IMR-90 (cell line): ENCODE measurements around the gene C10orf90. TPM values are rescaled to one million over a fixed set of nuclear protein-coding genes. Genes with fewer than 3 reads are reported as not detected.

Experiments
- ATAC-seq: fragments of 200-7000 bp; cut with Tn5 transposase; 2 replicates; pipeline ENCODE4 v1.9.1; 2020; ENCODE audit warnings: low read depth, mild to moderate bottlenecking, moderate library complexity
- BruUV-seq: library from RNA; stranded (reverse); fragments of 400-500 nt; replicated peaks from 2 replicates; lab custom pipeline; 2021; lab: Mats Ljungman, UMichigan
- CTCF ChIA-PET: fragments of 300-600 bp; formaldehyde crosslinking; extraction: SDS; loops from one replicate; lab custom pipeline; 2021; ENCODE audit warnings: antibody characterized with exemption; lab: Yijun Ruan, JAX
- POLR2A ChIA-PET: fragments of 300-600 bp; sonication (Branson Sonifier 250); formaldehyde crosslinking; loops from one replicate; lab custom pipeline; 2022; ENCODE audit warnings: antibody characterized with exemption; ENCODE audit not compliant: unreplicated experiment; lab: Charles Lee
- DNase-seq: peaks from one replicate; pipeline ENCODE4 v3.0.0; 2013
- H2AFZ ChIP-seq: replicated peaks from 2 replicates; pipeline ENCODE3; 2013; ENCODE audit warnings: low read length, mild to moderate bottlenecking; ENCODE audit not compliant: poor library complexity
- H2AK5ac ChIP-seq: 2 replicates; pipeline ENCODE4 v1.6.1; 2013; ENCODE audit warnings: low read depth, low read length, inconsistent platforms
- H2AK9ac ChIP-seq: replicated peaks from 2 replicates; pipeline ENCODE3; 2013; ENCODE audit warnings: mild to moderate bottlenecking, low read depth, low read length, moderate library complexity; ENCODE audit not compliant: poor library complexity
- H2BK120ac ChIP-seq: 2 replicates; pipeline ENCODE4 v1.6.1; 2013; ENCODE audit warnings: low read depth, low read length, inconsistent platforms
- H2BK15ac ChIP-seq: 3 replicates; pipeline ENCODE4 v1.6.1; 2013; ENCODE audit warnings: low read depth, low read length, inconsistent platforms
- H2BK20ac ChIP-seq: 2 replicates; pipeline ENCODE4 v1.6.1; 2013; ENCODE audit warnings: low read depth, mild to moderate bottlenecking, inconsistent platforms, low read length, moderate library complexity
- H2BK5ac ChIP-seq: 2 replicates; pipeline ENCODE4 v1.6.1; 2013; ENCODE audit warnings: mild to moderate bottlenecking, low read depth, low read length, inconsistent platforms; ENCODE audit not compliant: poor library complexity, severe bottlenecking
- H3K14ac ChIP-seq: replicated peaks from 2 replicates; pipeline ENCODE4 v1.6.1; 2013; ENCODE audit warnings: low read depth, low read length, inconsistent platforms
- H3K18ac ChIP-seq: 2 replicates; pipeline ENCODE4 v1.6.1; 2013; ENCODE audit warnings: low read depth, low read length, control low read depth
- H3K23ac ChIP-seq: 2 replicates; pipeline ENCODE4 v1.6.1; 2013; ENCODE audit warnings: low read depth, low read length, inconsistent platforms
- H3K27ac ChIP-seq: 2 replicates; pipeline ENCODE4 v1.5.1; 2013; ENCODE audit warnings: mild to moderate bottlenecking, control low read depth, low read length; ENCODE audit not compliant: insufficient read depth
- H3K27me3 ChIP-seq: 2 replicates; pipeline ENCODE4 v1.6.1; 2013; ENCODE audit warnings: low read length; ENCODE audit not compliant: control insufficient read depth, insufficient read depth
- H3K36me3 ChIP-seq: 2 replicates; pipeline ENCODE4 v1.6.1; 2013; ENCODE audit warnings: low read length, mixed read lengths; ENCODE audit not compliant: control insufficient read depth, insufficient read depth
- H3K4ac ChIP-seq: 2 replicates; pipeline ENCODE4 v1.6.1; 2013; ENCODE audit warnings: low read depth, low read length, inconsistent platforms
- H3K4me1 ChIP-seq: 2 replicates; pipeline ENCODE4 v1.6.1; 2013; ENCODE audit warnings: low read length, mixed read lengths; ENCODE audit not compliant: control insufficient read depth, insufficient read depth
- H3K4me2 ChIP-seq: 2 replicates; pipeline ENCODE4 v1.6.1; 2013; ENCODE audit warnings: low read depth, mild to moderate bottlenecking, control low read depth, low read length, moderate library complexity
- H3K4me3 ChIP-seq: 2 replicates; pipeline ENCODE4 v1.5.1; 2013; ENCODE audit warnings: low read depth, mild to moderate bottlenecking, control low read depth, low read length, moderate library complexity; ENCODE audit not compliant: insufficient read depth
- H3K56ac ChIP-seq: 2 replicates; pipeline ENCODE4 v1.6.1; 2013; ENCODE audit warnings: low read length, inconsistent platforms; ENCODE audit not compliant: insufficient read depth; ENCODE audit errors: extremely low read depth
- H3K79me1 ChIP-seq, 2 experiments: 2 replicates each; pipeline ENCODE4 v1.6.1; 2013; ENCODE audit warnings: low read length in 2 of 2, inconsistent platforms in 1 of 2, low read depth in 1 of 2
- H3K9ac ChIP-seq: 2 replicates; pipeline ENCODE4 v1.6.1; 2013; ENCODE audit warnings: low read depth, low read length, control low read depth
- H3K9me1 ChIP-seq: 2 replicates; pipeline ENCODE4 v1.6.1; 2013; ENCODE audit warnings: low read length, inconsistent platforms; ENCODE audit not compliant: insufficient read depth
- H3K9me3 ChIP-seq: 2 replicates; pipeline ENCODE4 v1.6.1; 2013; ENCODE audit warnings: low read length; ENCODE audit not compliant: control insufficient read depth, insufficient read depth
- H4K20me1 ChIP-seq: 2 replicates; pipeline ENCODE4 v1.6.1; 2013; ENCODE audit warnings: low read length, inconsistent platforms; ENCODE audit not compliant: insufficient read depth
- H4K5ac ChIP-seq: 2 replicates; pipeline ENCODE4 v1.6.1; 2013; ENCODE audit warnings: mild to moderate bottlenecking, low read depth, low read length, control low read depth
- H4K8ac ChIP-seq, 2 experiments: 2 replicates each; pipeline ENCODE4 v1.6.1; 2013; ENCODE audit warnings: low read depth in 2 of 2, low read length in 2 of 2, control low read depth in 1 of 2, inconsistent platforms in 1 of 2
- H4K91ac ChIP-seq: 2 replicates; pipeline ENCODE4 v1.6.1; 2013; ENCODE audit warnings: low read depth, low read length, inconsistent platforms; ENCODE audit not compliant: insufficient read depth
- BHLHE40 ChIP-seq: fragments of 150-350 bp; IDR thresholded peaks from 2 replicates; pipeline ENCODE4 v1.6.1; 2016; ENCODE audit warnings: mild to moderate bottlenecking, low read depth, low read length
- CEBPB ChIP-seq: IDR thresholded peaks from 2 replicates; pipeline ENCODE4 v1.6.1; 2012; ENCODE audit warnings: low read depth, low read length, improper control_type of control experiment
- CHD1 ChIP-seq: IDR thresholded peaks from 2 replicates; pipeline ENCODE4 v1.6.1; 2012; ENCODE audit warnings: low read depth, low read length, improper control_type of control experiment
- FOS ChIP-seq: fragments of 150-350 bp; IDR thresholded peaks from 2 replicates; pipeline ENCODE4 v1.6.1; 2016; ENCODE audit warnings: low read depth, low read length
- MAFK ChIP-seq: IDR thresholded peaks from 2 replicates; pipeline ENCODE4 v1.6.1; 2012; ENCODE audit warnings: low read depth, low read length, improper control_type of control experiment
- MAZ ChIP-seq: IDR thresholded peaks from 2 replicates; pipeline ENCODE4 v1.6.1; 2012; ENCODE audit warnings: low read depth, mild to moderate bottlenecking, low read length, improper control_type of control experiment, moderate library complexity, borderline replicate concordance
- MXI1 ChIP-seq: IDR thresholded peaks from 2 replicates; pipeline ENCODE4 v1.6.1; 2012; ENCODE audit warnings: low read depth, mild to moderate bottlenecking, low read length, moderate library complexity, borderline replicate concordance
- NFE2L2 ChIP-seq: fragments of 150-350 bp; IDR thresholded peaks from 2 replicates; pipeline ENCODE4 v1.6.1; 2016; ENCODE audit warnings: low read depth, mild to moderate bottlenecking, low read length
- POLR2A ChIP-seq: IDR thresholded peaks from 2 replicates; pipeline ENCODE4 v1.6.1; 2012; ENCODE audit warnings: mild to moderate bottlenecking, low read depth, low read length
- RAD21 ChIP-seq: IDR thresholded peaks from 2 replicates; pipeline ENCODE4 v1.6.1; 2012; ENCODE audit warnings: low read length, improper control_type of control experiment
- RCOR1 ChIP-seq: IDR thresholded peaks from 2 replicates; pipeline ENCODE4 v1.6.1; 2012; ENCODE audit warnings: mild to moderate bottlenecking, low read length, improper control_type of control experiment; ENCODE audit not compliant: insufficient replicate concordance
- RFX5 ChIP-seq: IDR thresholded peaks from 2 replicates; pipeline ENCODE4 v1.8.0; 2012; ENCODE audit warnings: low read depth, mild to moderate bottlenecking, low read length, moderate library complexity
- SMC3 ChIP-seq: fragments of 150-350 bp; IDR thresholded peaks from 2 replicates; pipeline ENCODE4 v1.6.1; 2016; ENCODE audit warnings: low read depth, mild to moderate bottlenecking, antibody characterized with exemption, low read length, moderate library complexity
- WGBS, 2 experiments: methylation state at CpG; one replicate each; pipeline versions ENCODE4 v1.1.5 to v1.1.7; 2013; ENCODE audit warnings: missing lambda C conversion rate in 2 of 2; ENCODE audit not compliant: insufficient read length in 1 of 2; ENCODE audit errors: extremely low coverage in 2 of 2; 5-methylcytosine and 5-hydroxymethylcytosine counted together
- dilution Hi-C: fragments of 300-500 bp; cut with HindIII; formaldehyde crosslinking; loops from one replicate; pipeline ENCODE4 v1.14.3; 2018; ENCODE audit warnings: low sequenced_read_pairs; ENCODE audit not compliant: unreplicated experiment
- in situ Hi-C: fragments of 300-500 bp; cut with MboI; formaldehyde crosslinking; loops from 3 replicates; pipeline ENCODE4 v1.14.3; 2019; ENCODE audit warnings: low sequenced_read_pairs, inconsistent platforms, mixed read lengths
- intact Hi-C: fragments of 100-400 bp; cut with micrococcal nuclease; formaldehyde crosslinking; loops from 2 replicates; pipeline ENCODE4 v1.10.0; 2022
- polyA plus RNA-seq, 3 experiments: library from polyadenylated mRNA; depleted of rRNA; stranded (reverse); fragments of >200 nt; gene quantifications; 2 replicates each; pipeline ENCODE4 v1.2.3, GENCODE V29; 2012; ENCODE audit warnings: low replicate concordance in 1 of 3
- total RNA-seq: library from RNA; depleted of rRNA; stranded (reverse); fragments of >200 nt; gene quantifications from 2 replicates; pipeline ENCODE4 v1.2.3, GENCODE V29; 2012
- TF ChIP-seq, protein P1 (sequence below): fragments of 150-350 bp; IDR thresholded peaks from 2 replicates; pipeline ENCODE4 v1.6.1; 2017; ENCODE audit warnings: mild to moderate bottlenecking, antibody characterized with exemption, low read length, low read depth
- TF ChIP-seq, protein P2 (sequence below): conservative IDR thresholded peaks from 2 replicates; pipeline ENCODE4 v1.5.1; 2012; ENCODE audit warnings: mild to moderate bottlenecking, low read depth, low read length, improper control_type of control experiment
- TF ChIP-seq, protein P3 (sequence below): fragments of 150-350 bp; IDR thresholded peaks from 2 replicates; pipeline ENCODE4 v1.6.1; 2016; ENCODE audit warnings: low read depth, mild to moderate bottlenecking, low read length, moderate library complexity, borderline replicate concordance

C10orf90 gene
- total and polyA plus RNA-seq, 2 of the 4 experiments (the other 2 are of a cell fraction) = 0.05 to 0.18 TPM

DNA sequence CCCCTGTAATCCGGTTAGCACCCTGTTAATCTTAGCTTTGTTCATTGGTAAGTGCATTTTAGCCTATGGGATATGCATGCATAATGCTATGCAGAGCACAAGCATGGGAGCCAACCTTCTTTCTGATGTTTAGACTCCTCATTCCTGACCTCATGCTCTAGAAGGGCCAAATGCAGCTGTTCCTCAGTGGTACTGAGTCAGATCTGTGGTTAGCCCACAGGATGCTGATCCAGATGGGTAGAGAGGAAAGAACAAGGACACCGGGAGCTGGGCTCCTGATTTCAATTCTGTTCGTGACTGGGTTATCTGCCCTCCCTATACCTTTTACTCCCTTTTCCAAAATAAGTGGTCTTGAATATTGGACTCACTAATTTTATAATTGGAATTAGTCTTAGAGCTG, 31.7 kb upstream of the C10orf90 start:
- no peak overlapping the region for H3K18ac ChIP-seq
- dilution Hi-C loops = no loop called here
- no peak overlapping the region for H3K14ac ChIP-seq
- WGBS, 2 experiments = no CpG with 5 or more reads among the region's 3 CpGs
- H3K9me1 ChIP-seq = no peaks in the 10 kb centered on the region
- no peak overlapping the region for H3K4ac ChIP-seq
- H2BK20ac ChIP-seq = no peak overlapping the region
- H3K27ac ChIP-seq = no peak overlapping the region
- no peak overlapping the region for H2BK5ac ChIP-seq
- no peak overlapping the region for H4K5ac ChIP-seq
- no peak overlapping the region for H2AK5ac ChIP-seq
- intact Hi-C loops = no loop called here
- no peak overlapping the region for H3K56ac ChIP-seq
- ATAC-seq = no peak
- no peaks in the 10 kb centered on the region for H4K20me1 ChIP-seq
- peak; percentile 2 for DNase-seq
- no peaks in the 10 kb centered on the region for H3K27me3 ChIP-seq
- H3K4me1 ChIP-seq = no peaks in the 10 kb centered on the region
- no peak overlapping the region for H3K4me3 ChIP-seq
- no peak overlapping the region for H2BK15ac ChIP-seq
- H3K9ac ChIP-seq = no peak overlapping the region
- no peaks in the 10 kb centered on the region for H3K36me3 ChIP-seq
- POLR2A ChIA-PET = no interaction called here
- H2AFZ ChIP-seq = no peak overlapping the region
- no peak overlapping the region for H2BK120ac ChIP-seq
- no peak overlapping the region for H3K4me2 ChIP-seq
- in situ Hi-C loops = no loop called here
- no peaks in the 10 kb centered on the region for H3K79me1 ChIP-seq
- CTCF ChIA-PET = no interaction called here
- no peaks in the 10 kb centered on the region; the same call in 1 of the 2 replicates for H3K9me3 ChIP-seq
- H4K91ac ChIP-seq = no peak overlapping the region
- H3K23ac ChIP-seq = no peak overlapping the region
- H2AK9ac ChIP-seq = no peak overlapping the region
- no peak overlapping the region for H4K8ac ChIP-seq
- BruUV-seq = no TSS peak
- TF ChIP-seq FOS (no peak), MAFK (no peak), MAZ (no peak), SMC3 (no peak), RFX5 (no peak), POLR2A (no peak), RAD21 (no peak), CEBPB (no peak), BHLHE40 (no peak), MXI1 (no peak), CHD1 (no peak), NFE2L2 (no peak), RCOR1 (no peak)
- TF ChIP-seq, protein P1, sequence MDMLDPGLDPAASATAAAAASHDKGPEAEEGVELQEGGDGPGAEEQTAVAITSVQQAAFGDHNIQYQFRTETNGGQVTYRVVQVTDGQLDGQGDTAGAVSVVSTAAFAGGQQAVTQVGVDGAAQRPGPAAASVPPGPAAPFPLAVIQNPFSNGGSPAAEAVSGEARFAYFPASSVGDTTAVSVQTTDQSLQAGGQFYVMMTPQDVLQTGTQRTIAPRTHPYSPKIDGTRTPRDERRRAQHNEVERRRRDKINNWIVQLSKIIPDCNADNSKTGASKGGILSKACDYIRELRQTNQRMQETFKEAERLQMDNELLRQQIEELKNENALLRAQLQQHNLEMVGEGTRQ = no peak
- TF ChIP-seq, protein P2, sequence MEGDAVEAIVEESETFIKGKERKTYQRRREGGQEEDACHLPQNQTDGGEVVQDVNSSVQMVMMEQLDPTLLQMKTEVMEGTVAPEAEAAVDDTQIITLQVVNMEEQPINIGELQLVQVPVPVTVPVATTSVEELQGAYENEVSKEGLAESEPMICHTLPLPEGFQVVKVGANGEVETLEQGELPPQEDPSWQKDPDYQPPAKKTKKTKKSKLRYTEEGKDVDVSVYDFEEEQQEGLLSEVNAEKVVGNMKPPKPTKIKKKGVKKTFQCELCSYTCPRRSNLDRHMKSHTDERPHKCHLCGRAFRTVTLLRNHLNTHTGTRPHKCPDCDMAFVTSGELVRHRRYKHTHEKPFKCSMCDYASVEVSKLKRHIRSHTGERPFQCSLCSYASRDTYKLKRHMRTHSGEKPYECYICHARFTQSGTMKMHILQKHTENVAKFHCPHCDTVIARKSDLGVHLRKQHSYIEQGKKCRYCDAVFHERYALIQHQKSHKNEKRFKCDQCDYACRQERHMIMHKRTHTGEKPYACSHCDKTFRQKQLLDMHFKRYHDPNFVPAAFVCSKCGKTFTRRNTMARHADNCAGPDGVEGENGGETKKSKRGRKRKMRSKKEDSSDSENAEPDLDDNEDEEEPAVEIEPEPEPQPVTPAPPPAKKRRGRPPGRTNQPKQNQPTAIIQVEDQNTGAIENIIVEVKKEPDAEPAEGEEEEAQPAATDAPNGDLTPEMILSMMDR = no peak
- TF ChIP-seq, protein P3, sequence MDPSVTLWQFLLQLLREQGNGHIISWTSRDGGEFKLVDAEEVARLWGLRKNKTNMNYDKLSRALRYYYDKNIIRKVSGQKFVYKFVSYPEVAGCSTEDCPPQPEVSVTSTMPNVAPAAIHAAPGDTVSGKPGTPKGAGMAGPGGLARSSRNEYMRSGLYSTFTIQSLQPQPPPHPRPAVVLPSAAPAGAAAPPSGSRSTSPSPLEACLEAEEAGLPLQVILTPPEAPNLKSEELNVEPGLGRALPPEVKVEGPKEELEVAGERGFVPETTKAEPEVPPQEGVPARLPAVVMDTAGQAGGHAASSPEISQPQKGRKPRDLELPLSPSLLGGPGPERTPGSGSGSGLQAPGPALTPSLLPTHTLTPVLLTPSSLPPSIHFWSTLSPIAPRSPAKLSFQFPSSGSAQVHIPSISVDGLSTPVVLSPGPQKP = no peak
